Measurements from ENCODE around the gene HUWE1.
A peak's percentile ranks its signal among the peaks of the same experiment; 100 is the strongest.
"Not testable (repeated sequence)": the region's sequence is repeated elsewhere in the genome, so short reads cannot be mapped to it uniquely, and the experiment has no call there.

Gene HUWE1

DNA sequence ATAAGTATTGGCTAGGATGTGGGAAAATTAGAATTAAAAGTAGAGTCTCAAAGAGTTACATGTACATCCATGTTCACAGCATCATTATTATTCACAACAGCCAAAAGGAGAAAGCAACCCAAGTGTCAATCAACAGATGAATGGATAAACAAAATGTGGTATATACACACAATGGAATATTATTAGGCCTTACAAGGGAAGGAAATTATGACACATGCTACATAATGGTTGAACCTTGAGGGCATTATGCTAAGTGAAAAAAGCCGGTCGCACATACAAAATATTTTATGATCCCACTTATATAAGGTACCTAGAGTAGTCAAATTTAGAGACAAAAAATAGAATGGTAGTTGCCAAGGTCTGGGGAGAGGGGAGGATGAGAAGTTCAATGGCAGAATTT, 80.1 kb downstream of the HUWE1 start:
- no peak for DNase-seq

GRCh38 chrX:53605004-53605403, 81.5 kb downstream of the HUWE1 start:
- no peak for DNase-seq

DNA sequence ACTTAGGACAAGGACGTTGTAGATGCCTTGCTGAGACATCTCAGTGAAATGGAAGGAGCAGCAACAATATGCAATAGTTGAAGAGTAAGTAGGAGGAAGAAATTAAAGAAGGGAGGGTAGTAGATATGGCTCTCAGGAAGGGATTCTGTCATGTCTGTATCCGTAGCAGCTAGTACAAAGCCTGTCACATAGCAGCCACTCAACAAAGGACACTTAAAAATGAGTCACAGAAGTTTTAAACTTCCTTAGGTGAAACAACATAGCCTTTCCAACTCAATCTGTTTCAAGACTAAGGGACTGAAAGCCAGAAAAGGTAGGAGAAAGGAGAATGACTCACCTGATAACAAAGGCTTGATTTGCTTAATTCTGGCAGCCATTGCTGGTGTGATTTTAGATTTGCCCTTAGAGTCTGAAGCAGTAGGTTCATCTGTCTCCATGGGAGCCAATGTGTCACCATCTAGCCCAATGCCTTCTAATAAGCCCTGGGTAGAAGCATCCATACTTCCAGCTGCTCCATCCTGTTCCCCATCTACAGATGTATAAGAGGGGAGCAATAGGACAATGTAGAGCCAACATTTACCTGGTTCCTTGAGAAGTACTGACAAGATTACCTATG, 86.6 kb downstream of the HUWE1 start:
- DNase-seq = no peak

DNA sequence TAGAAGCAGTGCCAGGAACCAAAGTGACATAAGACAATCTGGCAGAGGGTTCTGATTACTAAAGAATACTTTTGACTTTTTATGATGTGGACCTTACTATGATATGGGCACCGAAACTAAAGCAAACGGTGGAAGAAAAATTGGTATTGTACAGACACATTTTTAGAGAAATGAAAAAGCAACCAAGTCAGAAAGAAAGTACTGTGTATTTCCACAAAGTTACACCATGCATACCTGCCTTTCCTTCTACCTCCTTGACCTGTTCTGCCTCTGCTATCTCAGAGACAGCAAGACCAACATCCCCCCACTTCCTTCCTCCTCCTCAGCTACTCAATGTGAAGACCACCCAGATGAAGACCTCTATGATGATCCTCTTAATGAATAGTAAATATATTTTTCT, 88.3 kb downstream of the HUWE1 start:
- DNase-seq = no peak

GRCh38 chrX:53595266-53595810, 91.2 kb downstream of the HUWE1 start:
- DNase-seq = no peak

GRCh38 chrX:53594354-53594753, 92.2 kb downstream of the HUWE1 start:
- DNase-seq = no peak

DNA sequence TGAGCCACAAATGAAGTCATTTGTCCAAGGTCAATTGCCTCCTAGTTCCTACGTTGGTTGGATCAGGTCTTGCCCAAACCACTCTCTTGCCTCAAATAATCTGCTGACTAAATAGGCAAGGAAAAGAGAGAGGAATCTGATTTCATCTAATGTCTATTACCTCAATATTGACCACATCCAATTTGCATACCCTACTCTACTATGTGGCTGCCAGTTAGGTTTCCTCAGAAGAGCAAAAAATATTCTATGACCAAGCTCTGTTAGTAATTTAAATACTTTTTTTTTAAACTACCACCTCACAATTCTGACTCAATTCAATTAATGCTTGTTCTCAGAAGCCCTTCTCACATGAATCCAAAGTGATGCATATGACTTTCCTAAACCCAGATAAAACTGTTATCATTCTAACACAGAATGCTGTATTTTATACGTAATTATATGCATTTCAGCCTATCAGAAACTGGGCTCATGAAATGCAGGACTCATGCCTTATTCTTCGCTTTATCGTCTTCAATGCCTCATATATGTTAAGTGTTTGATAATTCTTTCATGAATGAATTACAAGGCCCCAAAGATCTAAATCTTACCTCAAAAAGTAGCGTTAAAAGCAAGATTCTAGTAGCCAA, 98.6 kb downstream of the HUWE1 start:
- peak; percentile 17 for DNase-seq

DNA sequence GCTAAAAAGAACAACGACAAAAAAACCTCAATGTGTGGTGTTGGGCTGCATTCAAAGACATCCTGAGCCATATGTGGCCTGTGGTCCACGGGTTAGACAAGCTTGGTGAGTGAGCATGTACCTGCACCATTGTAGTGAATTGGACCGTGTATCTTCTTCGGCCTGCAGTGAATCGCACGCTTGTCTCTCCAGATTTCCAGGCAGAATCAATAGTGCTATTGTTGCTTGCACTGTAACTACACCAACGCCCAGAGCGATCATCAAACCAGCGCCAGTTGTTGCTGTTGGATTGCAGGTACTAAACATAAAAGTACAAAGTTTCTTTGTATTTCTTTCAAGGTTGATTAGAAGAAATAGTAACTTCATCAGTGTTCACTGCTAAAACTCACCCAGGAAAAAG, 101.6 kb downstream of the HUWE1 start:
- DNase-seq = no peak

- DNase-seq = no peak
Measured at GRCh38 chrX:53583571-53583970, 102.9 kb downstream of the HUWE1 start.

- no peak for DNase-seq
Measured at GRCh38 chrX:53580742-53581504, 105.6 kb downstream of the HUWE1 start.

DNA sequence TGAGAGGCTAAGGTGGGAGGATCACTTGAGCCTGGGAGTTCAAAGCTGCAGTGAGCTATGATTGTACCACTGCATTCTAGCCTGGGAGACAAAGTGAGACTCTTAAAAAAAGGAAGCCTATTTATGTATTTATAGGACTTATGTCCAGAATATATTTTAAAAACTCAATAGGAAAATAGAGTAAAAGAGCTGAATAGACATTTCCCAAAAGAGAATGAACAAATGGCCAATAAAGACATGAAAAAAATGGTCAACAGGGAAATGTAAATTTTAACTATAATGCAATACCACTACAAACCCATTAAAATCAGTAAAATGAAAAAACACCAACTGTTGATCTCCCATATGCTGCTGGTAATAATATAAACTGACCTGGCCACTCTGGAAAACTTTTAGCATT, 115.0 kb downstream of the HUWE1 start:
- DNase-seq = no peak

GRCh38 chrX:53563324-53563723, 123.2 kb downstream of the HUWE1 start:
- no peak for DNase-seq

DNA sequence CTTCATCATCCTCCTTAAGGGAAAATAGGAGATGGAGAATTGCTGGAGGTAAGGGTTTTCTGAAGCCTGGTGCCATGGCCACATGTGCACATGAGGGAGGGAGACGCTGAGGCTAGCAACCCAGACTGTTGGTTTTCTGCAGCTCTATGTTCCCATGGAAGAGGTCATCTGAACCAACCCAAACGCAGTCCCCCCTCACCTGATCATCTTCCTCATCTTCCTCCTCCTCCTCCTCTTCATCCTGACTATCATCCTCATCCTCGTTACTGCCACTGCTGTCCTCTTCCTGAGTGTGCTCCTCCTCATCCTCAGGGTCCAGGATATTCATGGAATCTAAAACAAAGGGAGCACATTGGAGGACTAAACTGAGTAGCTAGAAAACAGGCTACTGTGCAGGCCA, 124.6 kb downstream of the HUWE1 start:
- DNase-seq = no peak

DNA sequence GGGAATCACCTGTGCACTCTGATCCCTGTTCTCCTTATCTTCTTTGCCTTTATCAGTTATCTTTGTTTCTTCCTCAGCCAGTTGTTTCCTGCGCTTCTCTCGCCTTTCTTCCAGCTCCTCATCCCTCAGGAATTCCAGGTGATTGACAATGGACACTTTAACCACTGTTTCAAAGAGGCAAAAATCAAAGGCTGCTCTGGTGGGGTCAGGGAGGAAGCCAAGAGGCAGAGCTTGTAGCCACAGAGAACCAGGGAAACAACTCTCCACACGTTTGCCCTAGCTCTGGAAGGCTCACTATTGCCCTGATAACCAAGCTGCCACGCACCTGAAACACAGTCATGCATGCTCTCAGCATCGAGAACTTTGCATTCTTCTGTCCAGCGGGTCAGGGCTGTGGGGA, 127.9 kb downstream of the HUWE1 start:
- no peak for DNase-seq

DNA sequence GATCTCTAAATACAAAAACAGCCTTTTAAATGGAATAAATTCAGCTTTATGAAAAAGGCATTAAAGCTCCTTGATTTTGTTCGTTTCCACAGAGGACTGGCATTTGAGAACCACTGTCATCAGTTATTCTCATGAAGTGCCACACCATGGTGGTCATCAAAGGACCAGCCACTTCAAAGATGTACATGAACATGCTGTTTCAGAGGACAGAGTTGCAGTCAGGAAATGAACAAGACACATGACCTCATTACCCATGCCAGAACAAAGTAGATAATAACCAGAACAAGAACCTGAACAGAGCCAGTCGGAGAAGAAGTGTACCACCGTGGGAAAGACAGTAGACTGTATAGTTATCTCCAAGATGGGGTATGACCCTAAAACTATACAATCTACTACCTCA, 129.7 kb downstream of the HUWE1 start:
- DNase-seq = no peak

GRCh38 chrX:53550756-53551463, 135.6 kb downstream of the HUWE1 start:
- DNase-seq = no peak

GRCh38 chrX:53547668-53548067, 138.9 kb downstream of the HUWE1 start:
- no peak for DNase-seq

DNA sequence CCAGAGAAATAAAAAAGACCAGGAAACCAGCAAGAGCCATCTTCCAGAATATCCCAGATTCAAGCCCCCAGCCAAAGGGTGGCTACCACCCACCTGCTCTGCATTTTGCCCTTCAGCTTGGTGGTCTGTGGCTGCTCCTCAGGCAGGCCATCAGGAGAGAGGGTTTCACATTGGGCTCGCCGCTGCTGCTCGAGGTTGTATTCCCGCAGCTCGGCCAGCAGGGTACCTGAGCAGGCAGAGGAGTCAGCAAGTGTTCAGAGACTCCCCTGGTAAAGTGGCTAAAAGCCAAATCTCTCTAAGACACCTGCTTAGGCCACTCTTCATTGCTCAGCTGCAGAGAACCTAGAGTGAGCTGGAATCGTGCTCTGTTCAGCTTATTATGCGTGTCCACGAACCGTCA, 141.6 kb downstream of the HUWE1 start:
- DNase-seq = no peak

- no peak for DNase-seq
Measured at GRCh38 chrX:53538781-53539180, 147.7 kb downstream of the HUWE1 start.

- DNase-seq = not testable (repeated sequence)
Measured at GRCh38 chrX:53531255-53531966, 155.1 kb downstream of the HUWE1 start.

DNA sequence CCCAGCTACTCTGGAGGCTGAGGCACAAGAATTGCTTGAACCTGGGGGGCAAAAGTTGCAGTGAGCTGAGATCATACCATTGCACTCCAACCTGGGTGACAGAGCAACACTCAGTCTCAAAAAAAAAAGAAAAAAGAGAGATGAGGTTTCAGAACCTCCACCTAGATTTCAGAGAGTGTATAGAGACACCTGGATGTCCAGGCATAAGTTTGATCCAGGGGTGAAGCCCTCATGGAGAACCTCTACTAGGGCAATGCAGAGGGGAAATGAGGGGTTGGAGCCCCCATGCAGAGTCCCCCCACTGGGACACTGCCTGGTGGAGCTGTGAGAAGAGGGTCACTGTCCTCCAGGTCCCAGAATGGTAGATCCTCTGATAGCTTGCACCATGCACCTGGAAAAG, 159.5 kb downstream of the HUWE1 start:
- DNase-seq = no peak

GRCh38 chrX:53511322-53511721, 175.2 kb downstream of the HUWE1 start:
- DNase-seq = no peak

GRCh38 chrX:53504035-53504434, 182.5 kb downstream of the HUWE1 start:
- DNase-seq = not testable (repeated sequence)

Data from activated CD4-positive, alpha-beta T cell treated with anti-CD3 and anti-CD28 coated beads, Interleukin-2, amount 50 U/mL, for 16 hours (primary cell).